Activated CD8-positive, alpha-beta memory T cell treated with anti-CD3 and anti-CD28 coated beads for 24 hours (primary cell): Measurements from ENCODE around the gene SARS2.
A peak's percentile ranks its signal among the peaks of the same experiment; 100 is the strongest.
"Not testable (repeated sequence)": the region's sequence is repeated elsewhere in the genome, so short reads cannot be mapped to it uniquely, and the experiment has no call there.

Experiments
- DNase-seq: peaks from one replicate; pipeline ENCODE4 v3.0.0-alpha.2; 2020

SARS2 gene

DNA sequence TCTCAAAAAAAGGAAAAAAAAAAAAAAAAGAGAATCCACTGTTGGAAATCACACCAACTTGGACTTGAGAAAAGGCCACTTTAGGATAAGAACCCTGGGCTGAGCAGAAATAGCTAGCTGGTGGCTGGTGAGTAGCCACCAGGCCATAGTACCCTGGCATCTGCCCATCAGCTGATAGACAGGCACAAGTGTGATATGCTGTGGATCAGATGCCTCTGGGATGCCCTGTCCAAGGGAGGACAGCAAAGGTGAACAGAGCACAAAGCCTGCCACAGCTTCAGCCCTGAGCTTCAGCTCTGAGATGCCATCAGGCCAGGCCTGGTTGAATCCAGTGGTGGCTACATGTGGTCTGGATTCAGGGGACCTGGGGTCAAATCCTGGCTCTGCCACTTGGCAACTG, 39.9 kb downstream of the SARS2 start:
- no peak for DNase-seq

DNA sequence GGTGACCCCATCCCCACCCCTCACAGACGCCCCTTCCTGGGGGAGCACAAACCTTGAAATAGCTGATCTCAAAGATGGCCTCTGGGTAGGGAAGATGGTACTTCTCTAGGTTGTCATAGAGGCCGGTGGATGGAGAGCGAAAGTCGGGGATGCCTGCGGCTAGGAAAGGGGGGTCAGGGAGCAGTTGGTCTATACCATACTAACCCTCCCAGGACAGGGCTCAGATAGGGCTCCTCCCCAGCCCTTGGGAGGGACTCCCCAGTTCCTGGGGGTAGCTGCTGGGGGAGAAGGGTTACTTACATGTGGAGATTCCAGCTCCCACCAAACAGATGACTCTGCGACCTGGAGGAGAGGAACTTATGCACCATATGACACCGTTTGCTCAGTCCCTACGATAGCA, 40.8 kb downstream of the SARS2 start:
- no peak for DNase-seq

DNA sequence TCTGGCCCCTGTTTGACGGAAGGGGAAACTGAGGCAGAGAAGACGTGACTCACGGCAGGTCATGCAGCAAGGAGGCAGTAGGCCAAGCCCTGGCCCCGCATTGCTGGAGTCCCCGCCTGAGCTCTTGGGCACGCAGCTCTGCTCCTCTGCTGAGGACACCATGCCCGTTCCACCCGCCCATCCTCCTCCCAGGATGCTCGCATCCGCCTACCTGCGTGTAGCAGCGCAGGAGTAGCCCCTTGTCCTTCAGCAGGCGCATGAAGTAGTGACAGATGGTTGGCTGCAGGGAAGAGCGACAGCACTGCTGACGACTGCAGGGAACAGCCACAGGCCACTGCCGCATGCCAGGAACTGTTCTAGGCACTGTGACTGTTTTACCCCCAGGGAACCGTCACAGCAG, 41.7 kb downstream of the SARS2 start:
- no peak for DNase-seq

DNA sequence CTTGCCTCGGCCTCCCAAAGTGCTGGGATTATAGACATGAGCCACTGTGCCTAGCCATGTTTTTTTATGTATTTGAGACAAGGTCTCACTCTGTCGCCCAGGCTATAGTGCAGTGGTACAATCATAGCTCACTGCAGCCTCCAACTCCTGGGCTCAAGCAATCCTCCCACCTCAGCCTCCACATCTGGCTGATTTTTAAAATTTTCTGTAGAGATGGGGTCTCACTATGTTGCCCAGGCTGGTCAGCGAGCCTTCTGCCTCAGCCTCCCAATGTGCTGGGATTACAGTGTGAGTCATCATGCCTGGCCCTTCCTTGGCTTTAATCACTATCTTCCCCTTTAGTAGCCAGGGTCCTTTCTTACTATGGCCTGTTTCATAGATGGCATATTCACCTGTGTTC, 45.9 kb downstream of the SARS2 start:
- DNase-seq, result not testable (repeated sequence)

DNA sequence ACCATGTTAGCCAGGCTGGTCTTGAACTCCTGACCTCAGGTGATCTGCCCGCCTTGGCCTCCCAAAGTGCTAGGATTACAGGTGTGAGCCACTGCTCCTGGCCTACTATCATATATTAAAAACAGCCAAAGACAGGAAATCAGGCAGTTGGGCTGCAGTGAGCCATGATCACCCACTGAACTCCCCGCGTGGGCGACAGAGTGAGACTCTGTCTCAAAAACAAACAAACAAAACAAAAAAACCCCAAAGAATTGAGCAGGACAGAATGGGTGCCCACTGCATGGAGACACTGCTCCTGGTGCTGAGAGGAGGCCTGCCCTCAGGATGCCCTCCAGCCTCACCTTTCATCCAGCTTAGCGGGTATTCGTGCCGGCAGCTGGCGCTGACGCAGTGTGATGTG, 47.3 kb downstream of the SARS2 start:
- DNase-seq, result no peak

DNA sequence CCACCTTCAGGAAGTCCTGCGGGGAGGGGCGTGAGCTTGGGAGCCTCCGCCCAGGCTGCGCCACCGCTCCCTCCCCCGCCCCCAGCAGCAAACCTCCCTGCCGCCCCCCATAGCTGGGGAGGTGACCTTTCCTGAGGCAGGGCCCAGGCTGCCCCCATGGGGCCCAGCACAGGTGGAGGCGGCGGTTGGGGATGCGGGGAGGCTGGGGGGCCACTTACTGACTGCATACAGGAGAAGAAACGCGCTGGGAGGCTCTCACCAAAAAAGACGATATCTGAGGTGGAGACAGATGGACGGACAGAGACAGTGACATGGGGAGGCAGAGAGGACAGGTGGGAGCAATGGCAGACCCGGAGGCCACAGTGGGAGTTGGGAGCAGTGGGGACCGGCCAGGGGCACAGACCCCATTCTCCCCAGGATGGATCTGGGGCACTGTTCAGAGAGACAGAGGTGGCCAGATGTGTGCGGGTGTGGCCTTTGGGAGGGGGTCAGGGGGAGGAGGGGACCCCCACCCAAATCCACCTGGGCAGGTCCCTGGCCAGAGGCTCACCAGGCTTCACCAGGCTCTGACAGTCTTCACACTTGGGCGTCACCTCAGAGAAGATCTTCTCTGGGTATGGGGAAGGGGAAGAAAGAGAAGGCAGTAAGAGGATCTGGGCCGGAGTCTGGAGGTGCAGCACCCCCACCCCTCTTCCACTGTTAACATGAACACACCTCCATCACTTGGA, 49.5 kb downstream of the SARS2 start:
- no peak for DNase-seq

DNA sequence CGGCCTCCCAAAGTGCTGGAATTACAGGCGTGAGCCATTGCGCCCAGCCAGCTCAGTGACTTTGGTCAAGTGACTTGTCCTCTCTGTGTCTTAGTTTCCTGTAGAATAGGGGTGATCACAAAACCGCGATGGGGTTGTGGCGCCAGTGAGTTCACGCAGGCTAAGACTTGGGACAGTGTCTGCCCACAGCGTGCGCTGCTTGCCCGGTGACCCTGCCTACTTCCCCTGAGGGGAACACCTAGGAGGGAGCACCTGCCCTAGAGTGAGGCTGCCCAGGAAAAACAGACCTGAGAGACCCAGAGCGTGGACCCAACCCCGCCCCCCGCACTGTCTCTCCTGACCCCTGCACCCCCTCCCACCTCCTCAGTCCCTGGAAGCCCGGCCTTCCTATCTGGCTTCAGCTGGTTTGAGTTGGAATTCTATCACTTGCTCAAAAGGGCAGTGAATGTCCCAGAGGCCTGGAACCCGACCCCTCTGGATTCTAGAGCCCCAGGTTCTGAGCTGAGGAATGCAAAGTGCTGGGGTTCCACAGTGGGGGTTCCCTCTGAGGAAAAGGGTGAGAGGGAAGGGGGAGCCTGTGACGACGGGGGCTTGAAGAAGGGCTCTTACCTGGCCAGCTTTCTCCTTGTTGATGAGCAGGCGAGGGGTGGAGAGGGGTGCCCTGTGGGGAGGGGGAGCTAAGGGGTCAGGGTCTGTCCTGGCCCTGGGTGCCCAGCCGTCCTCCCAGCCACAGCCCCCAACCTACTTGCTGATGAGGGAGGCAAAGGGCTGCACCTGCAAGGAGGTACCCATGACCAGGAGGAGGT, 50.3 kb downstream of the SARS2 start:
- DNase-seq, result no peak

DNA sequence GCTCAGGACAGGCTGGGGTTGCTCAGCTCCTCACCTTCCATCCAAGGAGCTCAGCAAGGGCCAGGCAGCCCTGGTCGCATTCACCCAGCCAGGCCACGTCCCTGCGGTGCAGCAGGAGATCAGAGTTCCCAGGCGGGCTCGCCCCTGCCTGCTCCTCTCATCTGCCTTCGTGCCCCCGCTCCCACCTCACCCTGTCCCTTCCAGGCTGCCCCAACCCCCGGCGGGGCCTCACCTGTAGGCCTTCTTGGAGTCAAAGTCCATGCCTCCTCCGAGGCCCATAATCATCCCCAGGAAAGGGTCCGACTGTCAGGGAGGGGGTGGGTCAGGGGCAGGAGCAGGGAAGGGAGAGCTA, 51.2 kb downstream of the SARS2 start:
- no peak for DNase-seq

DNA sequence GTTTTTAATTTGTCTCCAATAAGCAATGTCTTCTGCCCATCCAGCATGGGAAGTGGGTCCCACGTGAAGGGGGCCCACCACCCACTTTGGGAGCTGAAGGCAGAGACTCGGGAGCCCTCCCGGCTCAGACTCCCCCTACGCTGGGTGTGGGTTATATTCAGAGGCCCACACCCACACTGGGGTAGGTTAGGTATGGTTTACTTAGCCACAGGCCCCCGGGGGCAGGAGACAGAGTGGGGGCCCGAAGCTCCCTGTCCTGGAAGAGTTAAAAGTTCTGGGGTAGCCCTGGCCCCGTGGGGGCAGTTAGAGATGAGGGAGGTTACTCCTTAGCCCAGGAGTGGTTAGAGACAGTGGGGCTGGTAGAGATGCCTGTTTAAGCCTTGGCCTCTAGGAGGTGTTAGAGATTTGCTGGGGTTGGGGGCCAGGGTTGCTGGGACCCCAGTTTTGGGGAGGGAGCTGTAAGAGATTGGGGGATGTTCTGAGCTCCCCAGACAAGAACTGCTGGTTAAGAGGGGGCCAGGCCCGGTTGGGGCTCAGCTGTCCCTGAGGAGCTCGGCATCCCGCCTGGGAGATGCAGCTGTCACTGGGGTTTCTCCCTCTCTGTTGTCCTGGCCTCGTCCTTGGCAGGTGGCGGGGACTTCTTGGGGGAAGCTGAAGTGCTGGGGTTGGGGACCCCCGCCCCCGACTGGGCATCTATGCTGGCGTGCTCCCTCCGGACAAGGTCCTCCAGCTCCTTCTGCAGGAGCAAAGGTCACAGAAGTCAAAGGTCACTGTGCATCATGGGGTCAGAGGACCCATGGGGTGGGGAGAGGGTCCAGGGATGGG, 51.8 kb downstream of the SARS2 start:
- DNase-seq, result no peak

DNA sequence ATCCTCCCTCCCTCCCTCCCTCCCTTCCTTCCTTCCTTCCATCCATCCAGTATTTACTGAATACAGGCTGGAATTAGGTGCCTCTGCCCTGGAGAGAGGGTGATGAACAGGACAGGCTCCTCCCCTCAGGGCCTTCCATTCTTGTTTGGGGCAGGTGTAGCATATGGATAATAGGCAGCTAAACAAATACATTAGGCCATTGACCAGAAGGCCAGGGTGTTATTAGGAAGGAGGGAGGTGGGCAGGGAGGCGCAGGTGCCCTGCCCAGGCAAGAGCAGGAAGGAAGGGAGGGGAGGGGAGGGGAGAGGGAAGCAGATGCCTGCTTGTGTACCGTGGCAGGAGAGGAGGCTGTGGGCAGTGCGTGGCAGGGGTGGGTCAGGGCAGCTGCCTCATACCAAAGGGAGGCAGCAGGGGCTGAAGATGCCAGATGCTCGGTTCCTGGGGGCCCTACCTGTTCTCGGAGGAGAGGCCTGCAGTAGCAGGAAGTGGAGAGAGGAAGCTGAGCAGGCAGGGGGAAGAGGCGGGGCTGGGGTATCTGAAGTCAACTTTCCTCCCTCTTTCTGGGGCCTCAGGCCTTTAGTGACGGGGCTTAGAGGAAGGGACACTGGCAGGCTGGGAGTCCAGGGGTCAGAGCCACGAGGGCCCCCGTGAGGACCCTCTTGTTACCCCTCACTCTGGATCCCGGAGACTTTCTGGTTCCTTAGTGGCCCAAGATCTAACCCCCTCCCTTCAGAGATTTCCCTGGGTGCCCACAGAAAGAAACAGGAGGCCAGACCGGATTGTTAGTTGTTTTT, 52.6 kb downstream of the SARS2 start, which contains the start of gene RINL:
Gene RINL, minus strand, starts transcription at position 495 of the 794 bp plus-strand sequence. CDS start 1,533 bp downstream, outside the sequence.
- DNase-seq, result peak; percentile 87

DNA sequence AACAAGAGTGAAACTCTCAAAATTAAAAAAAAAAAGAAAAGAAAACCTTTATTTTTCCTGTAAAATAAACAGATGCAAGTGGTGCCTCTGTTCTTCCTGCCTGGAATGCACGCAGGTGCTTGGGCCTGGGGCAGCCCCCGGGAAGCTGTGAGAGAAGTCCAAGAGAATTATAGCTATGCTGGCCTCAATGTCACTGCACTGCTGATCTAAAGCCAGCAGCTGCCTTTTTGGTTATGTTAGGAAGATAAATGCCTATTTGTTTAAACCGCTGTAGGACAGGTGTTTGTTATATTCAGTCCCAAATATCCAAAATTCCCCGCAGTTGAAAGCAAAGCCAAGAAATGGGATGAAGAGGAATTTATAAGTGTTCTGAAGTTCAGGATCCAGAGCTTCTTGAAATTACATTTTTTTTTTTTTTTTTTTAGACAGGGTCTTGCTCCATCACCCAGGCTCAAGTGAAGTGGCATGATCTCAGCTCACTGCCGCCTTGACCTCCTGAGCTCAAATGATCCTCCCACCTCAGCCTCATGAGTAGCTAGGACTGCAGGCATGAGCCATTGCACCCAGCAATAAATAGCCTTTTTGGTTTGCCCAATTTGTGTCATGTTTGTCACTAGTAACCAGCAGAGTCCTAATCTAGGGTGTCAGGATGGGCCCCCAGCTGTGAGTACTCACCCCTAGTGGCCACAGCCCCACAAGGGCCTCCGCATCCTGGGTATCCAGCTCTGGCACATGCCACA, 54.7 kb downstream of the SARS2 start:
- DNase-seq, result no peak

DNA sequence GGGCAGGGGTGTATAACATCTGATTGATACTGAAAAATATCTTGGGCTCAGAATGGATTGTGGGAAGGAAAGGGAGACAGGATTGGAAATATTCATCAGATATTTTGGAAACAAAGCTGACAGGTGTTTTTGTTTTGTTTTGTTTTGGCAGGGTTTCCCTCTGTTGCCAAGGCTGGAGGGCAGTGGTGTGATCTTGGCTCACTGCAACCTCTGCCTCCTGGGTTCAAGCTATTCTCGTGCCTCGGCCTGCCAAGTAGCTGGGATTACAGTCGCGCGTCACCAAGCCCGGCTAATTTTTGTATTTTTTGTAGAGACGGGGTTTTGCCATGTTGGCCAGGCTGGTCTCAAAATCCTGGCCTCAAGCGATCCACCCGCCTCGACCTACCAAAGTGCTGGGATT, 57.2 kb downstream of the SARS2 start:
- not testable (repeated sequence) for DNase-seq

DNA sequence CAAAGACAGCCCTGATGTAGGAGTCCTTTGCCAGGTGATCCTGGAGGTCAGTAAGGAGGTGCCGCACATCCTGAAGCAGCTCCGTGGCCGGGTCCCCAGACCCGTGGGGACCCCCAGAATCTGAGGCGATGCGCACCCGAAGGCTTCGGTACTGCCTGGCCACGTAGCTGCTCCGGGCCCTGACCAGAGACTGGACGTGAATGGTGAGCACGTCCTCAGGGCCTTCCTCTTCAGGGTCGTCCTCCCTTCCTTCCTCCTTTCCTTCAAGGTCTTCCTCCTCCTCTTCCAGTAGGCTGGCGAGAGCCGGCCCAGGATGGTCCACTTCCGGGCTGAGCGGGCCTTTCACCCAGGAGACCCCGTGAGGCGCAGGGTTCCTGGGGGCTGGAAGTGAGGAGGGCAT, 60.0 kb downstream of the SARS2 start:
- peak; percentile 61 for DNase-seq

DNA sequence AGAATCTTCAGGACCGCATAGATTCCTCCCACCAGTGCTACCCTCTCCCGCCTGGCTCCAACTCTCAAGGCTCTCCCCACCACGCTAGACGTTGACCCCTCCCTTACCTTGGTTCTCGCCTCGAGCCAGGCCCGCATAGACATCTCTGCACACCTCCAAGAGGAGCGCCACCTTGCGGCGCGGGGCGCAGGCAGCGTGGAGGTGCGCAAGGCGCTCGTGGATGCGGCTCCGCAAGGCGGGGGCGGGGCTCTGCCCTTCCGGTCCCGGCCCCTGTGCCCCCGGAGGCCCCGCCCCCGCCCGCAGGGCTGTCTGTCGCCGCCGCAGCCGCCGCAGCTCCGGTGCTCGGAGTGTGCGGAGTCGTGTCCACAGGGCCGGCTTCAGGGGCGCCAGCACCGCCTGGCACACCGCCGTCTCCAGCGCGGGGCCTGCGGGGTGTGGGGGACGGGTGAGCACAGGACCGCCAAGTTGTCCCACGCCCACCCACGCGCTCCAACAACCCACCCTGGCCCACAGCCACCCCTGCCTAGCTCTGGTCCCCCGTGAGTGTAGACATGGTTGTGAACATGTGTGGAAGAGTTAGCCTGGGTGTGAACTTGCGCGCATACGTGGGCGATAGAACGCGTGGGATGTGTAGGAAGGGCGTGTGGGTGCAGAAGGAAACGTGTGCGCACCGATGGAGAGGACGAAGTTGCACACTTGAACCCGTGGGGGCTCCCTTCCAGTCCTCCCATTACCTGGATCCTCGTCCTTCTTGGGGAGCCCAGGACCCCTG, 60.5 kb downstream of the SARS2 start:
- peak; percentile 97 for DNase-seq

DNA sequence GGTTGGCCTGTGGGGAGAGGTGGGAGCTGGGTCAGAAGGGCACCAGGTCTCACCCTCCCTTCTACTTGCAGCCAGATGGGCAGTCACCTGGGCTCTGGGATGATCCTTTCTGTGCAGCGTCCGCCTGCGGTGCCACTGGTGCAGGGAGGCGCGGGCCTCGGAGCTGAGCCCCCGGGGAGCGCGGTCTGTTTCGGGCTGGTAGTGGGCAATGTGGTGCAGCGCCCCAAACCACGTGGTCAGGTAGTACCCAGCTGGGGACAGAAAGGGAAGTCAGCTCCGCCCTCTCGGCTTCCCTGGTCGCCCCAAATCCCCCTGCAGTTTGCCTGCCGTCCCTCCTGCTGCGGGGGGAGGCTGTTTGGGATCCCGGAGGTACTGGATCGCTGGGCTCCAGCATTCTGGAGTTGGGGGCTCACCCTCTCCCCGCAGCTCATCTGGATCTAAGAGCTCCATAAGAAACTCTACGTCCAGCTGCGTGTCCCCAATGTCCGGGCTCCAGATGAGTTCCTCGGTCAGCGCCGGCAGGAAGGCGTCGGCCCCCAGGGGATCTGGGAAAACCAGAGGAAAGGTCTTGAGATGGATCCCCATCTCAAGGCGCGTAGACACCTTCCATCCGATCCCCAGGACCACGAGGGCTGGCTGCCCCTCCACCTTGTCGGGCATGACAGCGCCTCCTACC, 61.3 kb downstream of the SARS2 start:
- peak; percentile 82 for DNase-seq

DNA sequence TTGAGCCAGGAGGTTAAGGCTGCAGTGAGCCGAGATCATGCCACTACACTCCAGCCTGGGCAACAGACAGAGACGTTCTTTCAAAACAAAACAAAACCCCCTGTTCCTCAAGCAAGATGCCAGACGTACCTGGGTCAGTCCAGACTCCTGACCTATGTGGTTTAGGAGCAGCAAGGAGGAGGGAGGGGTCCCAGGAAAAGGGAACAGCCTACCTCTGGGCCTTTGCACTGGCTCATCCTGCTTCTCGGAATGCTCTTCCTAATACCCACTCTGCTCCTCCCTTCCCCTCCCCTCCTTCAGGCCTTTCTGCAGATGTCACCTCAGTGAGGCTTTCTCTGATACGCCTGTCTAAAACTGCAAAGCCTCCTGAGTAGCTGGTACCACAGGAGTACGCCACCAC, 62.0 kb downstream of the SARS2 start:
- no peak for DNase-seq

DNA sequence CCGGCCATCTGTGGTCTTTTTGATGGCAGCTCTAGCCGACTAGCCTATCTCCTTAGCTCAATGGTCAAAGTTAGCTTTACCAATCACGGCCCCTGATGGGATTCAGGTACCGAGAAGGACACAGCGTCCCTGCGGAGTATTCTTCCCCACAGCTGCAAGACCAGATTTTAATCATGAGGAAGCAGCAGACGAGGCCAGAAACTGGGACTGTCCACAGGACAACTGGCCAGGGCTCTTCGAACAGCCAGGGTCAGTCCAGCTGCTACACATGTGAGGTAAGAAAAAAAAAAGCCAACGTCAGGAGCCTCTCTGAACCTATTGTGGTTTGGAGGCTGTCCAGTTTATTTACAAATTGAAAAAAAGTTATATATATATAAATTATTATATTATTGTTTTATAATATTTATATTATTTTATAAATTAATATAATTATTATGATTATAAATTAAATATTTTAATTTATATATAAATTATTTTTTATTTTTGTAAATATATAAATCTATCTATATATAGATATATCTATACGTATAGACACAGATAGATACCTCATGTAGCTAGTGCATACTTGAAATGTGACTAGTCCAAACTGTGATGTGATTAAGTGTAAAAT, 63.3 kb downstream of the SARS2 start:
- no peak for DNase-seq
